ENCODE data around the gene ACTG1. TPM values are rescaled to one million over a fixed set of nuclear protein-coding genes. Genes with fewer than 3 reads are reported as not detected.

ACTG1 gene
- total and polyA plus RNA-seq, 2 of the 13 experiments (the other 11 are each of a cell fraction or from before 2014, with no cell fraction given): 973 to 1,138 TPM

DNA sequence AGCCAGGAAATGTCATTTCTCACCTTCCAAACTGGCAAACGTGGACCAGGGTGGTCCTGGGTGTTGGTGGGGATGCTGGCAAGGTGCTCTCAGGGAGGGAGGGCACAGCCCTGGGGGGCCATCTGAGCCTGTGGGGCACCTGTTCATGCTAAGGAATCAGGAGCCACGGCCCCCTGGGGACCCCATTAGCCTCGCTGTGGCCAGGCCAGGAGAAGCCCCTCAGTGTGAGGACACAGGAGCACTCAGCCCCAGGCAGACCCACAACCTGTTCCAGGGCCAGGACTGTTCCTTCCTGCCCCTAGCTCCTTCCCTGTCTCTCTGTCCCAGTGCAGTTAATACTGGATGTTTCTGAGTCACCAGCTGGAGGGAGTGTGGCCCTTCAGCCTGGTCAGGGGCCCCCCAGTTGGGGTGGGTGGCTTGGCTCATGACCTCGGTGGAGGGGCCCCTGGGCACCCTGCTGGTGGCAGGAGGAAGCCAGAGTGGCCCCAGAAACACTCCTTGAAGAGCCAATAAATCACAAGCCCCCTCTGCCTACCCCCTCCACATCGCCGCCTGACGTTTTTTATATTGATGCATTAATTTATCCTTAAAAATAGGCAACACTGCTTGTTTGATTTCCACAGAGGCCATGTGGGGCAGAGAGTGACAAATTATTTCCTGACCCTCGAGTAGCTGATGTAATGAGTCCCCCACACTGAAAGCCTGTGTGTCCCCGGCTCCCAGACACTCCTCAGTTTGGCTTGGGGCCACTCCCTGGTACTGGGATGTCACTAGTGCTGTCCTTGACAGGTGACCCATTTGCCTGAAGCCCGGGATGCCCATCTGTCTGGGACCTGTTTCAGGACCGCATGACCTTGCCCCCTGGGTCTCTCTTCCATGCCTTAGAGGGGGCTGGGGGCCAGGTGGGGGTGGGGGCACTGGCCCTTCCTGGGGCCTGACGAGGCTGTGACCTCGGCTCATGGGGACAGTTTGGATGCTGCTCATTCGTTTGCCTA, 22.3 kb downstream of the ACTG1 start:
- 34% methylated on average over 13 of the region's 14 CpGs for WGBS (ENCODE audit: low lambda C conversion rate)
- Histone ChIP-seq H3K4me1 (ENCODE audit: insufficient read depth, low read length) (peaks cover 72% of the 10 kb centered on the region), H2AFZ (ENCODE audit: low read length) (no peak overlapping the region), H3K27me3 (ENCODE audit: control insufficient read depth in 1 of 2, insufficient read depth in 2 of 2, low read length in 2 of 2) (peaks cover 1 to 29% of the 10 kb centered on the region in 2 experiments), H3K4me2 (ENCODE audit: low read depth, low read length) (no peak overlapping the region), H3K9ac (ENCODE audit: insufficient read depth, low read depth, low read length) (no peak overlapping the region), H3K4me3 (replicated peaks in 1 of 3; ENCODE audit: insufficient read depth in 1 of 3, low read depth in 2 of 3, low read length in 3 of 3) (no peak overlapping the region), H3K79me2 (ENCODE audit: insufficient read depth, low read length) (no peaks in the 10 kb centered on the region), H4K20me1 (ENCODE audit: insufficient read depth, low read length) (no peaks in the 10 kb centered on the region), H3K9me3 (ENCODE audit: low read length) (no peaks in the 10 kb centered on the region), H3K27ac (ENCODE audit: extremely low read length, insufficient read depth, low read length) (no peak overlapping the region), H3K36me3 (replicated peaks in 1 of 2; ENCODE audit: control insufficient read depth in 1 of 2, insufficient read depth in 2 of 2, low read length in 2 of 2) (no peaks in the 10 kb centered on the region)
- in situ Hi-C loops (cut with HindIII; ENCODE audit: extremely low pct_ligation_motif_present, low pct_unique_long_range_greater_than_20kb): no loop called here
- no peak for ATAC-seq
- DNase-seq (ENCODE audit: low spot score): no peak
- ChIA-PET POLR2A (interaction anchor here (0.7 to 1.6 kb wide), 3 partner anchors 20 to 95 kb away, joined by 3 to 5 read pairs (median 3); partner anchors contain the start of gene BAHCC1), CTCF (ENCODE audit: low intra/inter-chr PET ratio, low total read pairs) (no interaction called here)
- TF ChIP-seq ERF (CRISPR knock-in tag; IDR thresholded peaks at IDR 0.05): no peak
- no peak for TF ChIP-seq PHF5A (CRISPR knock-in tag; IDR thresholded peaks at IDR 0.05; ENCODE audit: low read depth, unreplicated experiment)
- TF ChIP-seq KLF15 (CRISPR knock-in tag; IDR thresholded peaks at IDR 0.05; ENCODE audit: borderline replicate concordance): no peak
- no peak for TF ChIP-seq HOXA5 (CRISPR knock-in tag; IDR thresholded peaks at IDR 0.05)
- no peak for TF ChIP-seq ZNF564 (CRISPR knock-in tag; IDR thresholded peaks at IDR 0.05)
- TF ChIP-seq, protein P1, sequence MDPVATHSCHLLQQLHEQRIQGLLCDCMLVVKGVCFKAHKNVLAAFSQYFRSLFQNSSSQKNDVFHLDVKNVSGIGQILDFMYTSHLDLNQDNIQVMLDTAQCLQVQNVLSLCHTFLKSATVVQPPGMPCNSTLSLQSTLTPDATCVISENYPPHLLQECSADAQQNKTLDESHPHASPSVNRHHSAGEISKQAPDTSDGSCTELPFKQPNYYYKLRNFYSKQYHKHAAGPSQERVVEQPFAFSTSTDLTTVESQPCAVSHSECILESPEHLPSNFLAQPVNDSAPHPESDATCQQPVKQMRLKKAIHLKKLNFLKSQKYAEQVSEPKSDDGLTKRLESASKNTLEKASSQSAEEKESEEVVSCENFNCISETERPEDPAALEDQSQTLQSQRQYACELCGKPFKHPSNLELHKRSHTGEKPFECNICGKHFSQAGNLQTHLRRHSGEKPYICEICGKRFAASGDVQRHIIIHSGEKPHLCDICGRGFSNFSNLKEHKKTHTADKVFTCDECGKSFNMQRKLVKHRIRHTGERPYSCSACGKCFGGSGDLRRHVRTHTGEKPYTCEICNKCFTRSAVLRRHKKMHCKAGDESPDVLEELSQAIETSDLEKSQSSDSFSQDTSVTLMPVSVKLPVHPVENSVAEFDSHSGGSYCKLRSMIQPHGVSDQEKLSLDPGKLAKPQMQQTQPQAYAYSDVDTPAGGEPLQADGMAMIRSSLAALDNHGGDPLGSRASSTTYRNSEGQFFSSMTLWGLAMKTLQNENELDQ (CRISPR knock-in tag; IDR thresholded peaks at IDR 0.05; ENCODE audit: borderline replicate concordance): no peak
- no peak for TF ChIP-seq MTA3 (CRISPR knock-in tag; IDR thresholded peaks at IDR 0.05)
- TF ChIP-seq NFKB2 (CRISPR knock-in tag; IDR thresholded peaks at IDR 0.05; ENCODE audit: borderline replicate concordance): no peak
- TF ChIP-seq, protein P2, sequence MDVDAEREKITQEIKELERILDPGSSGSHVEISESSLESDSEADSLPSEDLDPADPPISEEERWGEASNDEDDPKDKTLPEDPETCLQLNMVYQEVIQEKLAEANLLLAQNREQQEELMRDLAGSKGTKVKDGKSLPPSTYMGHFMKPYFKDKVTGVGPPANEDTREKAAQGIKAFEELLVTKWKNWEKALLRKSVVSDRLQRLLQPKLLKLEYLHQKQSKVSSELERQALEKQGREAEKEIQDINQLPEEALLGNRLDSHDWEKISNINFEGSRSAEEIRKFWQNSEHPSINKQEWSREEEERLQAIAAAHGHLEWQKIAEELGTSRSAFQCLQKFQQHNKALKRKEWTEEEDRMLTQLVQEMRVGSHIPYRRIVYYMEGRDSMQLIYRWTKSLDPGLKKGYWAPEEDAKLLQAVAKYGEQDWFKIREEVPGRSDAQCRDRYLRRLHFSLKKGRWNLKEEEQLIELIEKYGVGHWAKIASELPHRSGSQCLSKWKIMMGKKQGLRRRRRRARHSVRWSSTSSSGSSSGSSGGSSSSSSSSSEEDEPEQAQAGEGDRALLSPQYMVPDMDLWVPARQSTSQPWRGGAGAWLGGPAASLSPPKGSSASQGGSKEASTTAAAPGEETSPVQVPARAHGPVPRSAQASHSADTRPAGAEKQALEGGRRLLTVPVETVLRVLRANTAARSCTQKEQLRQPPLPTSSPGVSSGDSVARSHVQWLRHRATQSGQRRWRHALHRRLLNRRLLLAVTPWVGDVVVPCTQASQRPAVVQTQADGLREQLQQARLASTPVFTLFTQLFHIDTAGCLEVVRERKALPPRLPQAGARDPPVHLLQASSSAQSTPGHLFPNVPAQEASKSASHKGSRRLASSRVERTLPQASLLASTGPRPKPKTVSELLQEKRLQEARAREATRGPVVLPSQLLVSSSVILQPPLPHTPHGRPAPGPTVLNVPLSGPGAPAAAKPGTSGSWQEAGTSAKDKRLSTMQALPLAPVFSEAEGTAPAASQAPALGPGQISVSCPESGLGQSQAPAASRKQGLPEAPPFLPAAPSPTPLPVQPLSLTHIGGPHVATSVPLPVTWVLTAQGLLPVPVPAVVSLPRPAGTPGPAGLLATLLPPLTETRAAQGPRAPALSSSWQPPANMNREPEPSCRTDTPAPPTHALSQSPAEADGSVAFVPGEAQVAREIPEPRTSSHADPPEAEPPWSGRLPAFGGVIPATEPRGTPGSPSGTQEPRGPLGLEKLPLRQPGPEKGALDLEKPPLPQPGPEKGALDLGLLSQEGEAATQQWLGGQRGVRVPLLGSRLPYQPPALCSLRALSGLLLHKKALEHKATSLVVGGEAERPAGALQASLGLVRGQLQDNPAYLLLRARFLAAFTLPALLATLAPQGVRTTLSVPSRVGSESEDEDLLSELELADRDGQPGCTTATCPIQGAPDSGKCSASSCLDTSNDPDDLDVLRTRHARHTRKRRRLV (CRISPR knock-in tag; IDR thresholded peaks at IDR 0.05): no peak
- no peak for TF ChIP-seq ADNP (CRISPR knock-in tag; IDR thresholded peaks at IDR 0.05)
- TF ChIP-seq, protein P3, sequence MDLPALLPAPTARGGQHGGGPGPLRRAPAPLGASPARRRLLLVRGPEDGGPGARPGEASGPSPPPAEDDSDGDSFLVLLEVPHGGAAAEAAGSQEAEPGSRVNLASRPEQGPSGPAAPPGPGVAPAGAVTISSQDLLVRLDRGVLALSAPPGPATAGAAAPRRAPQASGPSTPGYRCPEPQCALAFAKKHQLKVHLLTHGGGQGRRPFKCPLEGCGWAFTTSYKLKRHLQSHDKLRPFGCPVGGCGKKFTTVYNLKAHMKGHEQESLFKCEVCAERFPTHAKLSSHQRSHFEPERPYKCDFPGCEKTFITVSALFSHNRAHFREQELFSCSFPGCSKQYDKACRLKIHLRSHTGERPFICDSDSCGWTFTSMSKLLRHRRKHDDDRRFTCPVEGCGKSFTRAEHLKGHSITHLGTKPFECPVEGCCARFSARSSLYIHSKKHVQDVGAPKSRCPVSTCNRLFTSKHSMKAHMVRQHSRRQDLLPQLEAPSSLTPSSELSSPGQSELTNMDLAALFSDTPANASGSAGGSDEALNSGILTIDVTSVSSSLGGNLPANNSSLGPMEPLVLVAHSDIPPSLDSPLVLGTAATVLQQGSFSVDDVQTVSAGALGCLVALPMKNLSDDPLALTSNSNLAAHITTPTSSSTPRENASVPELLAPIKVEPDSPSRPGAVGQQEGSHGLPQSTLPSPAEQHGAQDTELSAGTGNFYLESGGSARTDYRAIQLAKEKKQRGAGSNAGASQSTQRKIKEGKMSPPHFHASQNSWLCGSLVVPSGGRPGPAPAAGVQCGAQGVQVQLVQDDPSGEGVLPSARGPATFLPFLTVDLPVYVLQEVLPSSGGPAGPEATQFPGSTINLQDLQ (CRISPR knock-in tag; IDR thresholded peaks at IDR 0.05): no peak
- no peak for TF ChIP-seq TBX2 (CRISPR knock-in tag; IDR thresholded peaks at IDR 0.05; ENCODE audit: borderline replicate concordance)
- intact Hi-C loops (cut with micrococcal nuclease; ENCODE audit: unreplicated experiment): no loop called here
- no peak for FAIRE-seq
- no TSS peak for BruUV-seq (replicated peaks)
